ENCODE measurements around the gene MRPL54.
A peak's percentile ranks its signal among the peaks of the same experiment; 100 is the strongest.

MRPL54 gene

DNA sequence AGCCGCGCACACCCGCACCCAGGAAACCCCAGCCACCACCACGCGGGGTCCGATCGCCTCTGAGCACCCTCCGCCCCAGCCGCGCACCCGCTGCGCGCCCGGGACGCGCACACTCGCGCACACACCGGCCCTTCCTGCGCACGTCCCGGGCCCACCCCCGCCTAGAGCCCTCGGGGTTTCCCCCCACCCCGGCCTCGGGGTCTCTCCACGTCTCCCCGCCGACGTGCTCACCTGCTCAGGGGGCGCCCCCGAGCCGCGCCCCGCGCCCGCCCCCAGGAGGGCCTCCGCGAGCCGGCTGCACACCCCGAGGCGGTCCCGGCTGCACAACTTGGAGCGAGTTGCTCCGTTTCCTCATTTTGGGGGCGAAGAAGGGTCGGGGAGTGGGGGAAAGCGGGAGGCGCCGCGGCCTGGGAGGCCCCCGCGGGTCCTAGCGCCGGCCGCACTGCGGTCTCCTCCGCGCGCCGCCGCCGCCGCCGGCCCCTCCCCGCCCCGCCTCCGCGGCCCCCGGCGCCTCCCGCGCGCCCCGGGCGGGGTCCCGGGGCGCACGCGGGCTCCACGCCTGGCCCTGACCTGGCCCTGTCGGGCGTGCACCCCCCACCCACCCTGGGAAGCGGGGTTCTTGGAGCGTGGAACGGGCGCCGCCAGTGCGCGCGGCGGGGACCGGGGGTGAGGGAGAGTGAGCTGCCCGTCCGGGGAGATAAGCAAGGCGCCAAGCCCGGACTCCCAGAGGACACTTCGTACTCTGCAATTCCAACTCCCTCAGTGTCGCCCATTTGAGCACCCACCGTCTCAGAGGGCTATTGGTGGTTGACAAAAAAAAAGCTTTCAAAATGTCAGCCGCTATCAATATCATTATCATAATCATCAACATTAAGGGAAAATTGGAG, 23.7 kb downstream of the MRPL54 start, which contains the start of gene MATK:
Gene MATK, minus strand, starts transcription at position 444 of the 887 bp plus-strand sequence. CDS start 1,246 bp downstream, outside the sequence.
- H2AFZ ChIP-seq (ENCODE audit: low read length) = peak within 1 kb of the TSS; percentile 99
- H3K79me2 ChIP-seq (ENCODE audit: insufficient read depth, low read length) = peaks cover 15% of the 10 kb centered on the region
- no peaks in the 10 kb centered on the region for H3K9me2 ChIP-seq (replicated peaks; ENCODE audit: low read depth, low read length)
- peaks cover 9% of the 10 kb centered on the region for H3K4me1 ChIP-seq (ENCODE audit: insufficient read depth, low read length, poor library complexity, severe bottlenecking)
- H3K36me3 ChIP-seq (ENCODE audit: insufficient read depth, low read length) = peaks cover 5% of the 10 kb centered on the region; the same call in 1 of the 2 replicates
- H4K20me1 ChIP-seq (ENCODE audit: insufficient read depth, low read length, poor library complexity, severe bottlenecking) = no peaks in the 10 kb centered on the region
- H3K4me3 ChIP-seq (ENCODE audit: low read length, poor library complexity, severe bottlenecking) = peak within 1 kb of the TSS; percentile 83
- H3F3A ChIP-seq (ENCODE audit: low read depth) = no peaks in the 10 kb centered on the region
- H3K9ac ChIP-seq (ENCODE audit: low read depth, low read length, poor library complexity, severe bottlenecking) = peak within 1 kb of the TSS; percentile 94
- peaks cover 4% of the 10 kb centered on the region for H3K27me3 ChIP-seq (ENCODE audit: insufficient read depth, low read length, poor library complexity, severe bottlenecking)
- TF ChIP-seq CTCF (conservative IDR thresholded peaks at IDR 0.05; ENCODE audit: low read length) (no peak), EZH2phosphoT487 (IDR thresholded peaks at IDR 0.05; ENCODE audit: borderline replicate concordance) (no peak)
- no peaks in the 10 kb centered on the region; the same call in 1 of the 2 replicates for H3K9me3 ChIP-seq (ENCODE audit: insufficient read depth, low read depth, low read length)
- peak within 1 kb of the TSS; percentile 91 for H3K4me2 ChIP-seq (ENCODE audit: low read depth, low read length, poor library complexity, severe bottlenecking)

GRCh38 chr19:3788996-3789778, 26.7 kb downstream of the MRPL54 start:
- TF ChIP-seq EZH2phosphoT487 (IDR thresholded peaks at IDR 0.05; ENCODE audit: borderline replicate concordance) (no peak), CTCF (conservative IDR thresholded peaks at IDR 0.05; ENCODE audit: low read length) (no peak)
- Histone ChIP-seq H3K36me3 (ENCODE audit: insufficient read depth, low read length) (no peaks in the 10 kb centered on the region), H3K4me2 (ENCODE audit: low read depth, low read length, poor library complexity, severe bottlenecking) (no peak overlapping the region), H3K4me3 (ENCODE audit: low read length, poor library complexity, severe bottlenecking) (no peak overlapping the region), H3F3A (ENCODE audit: low read depth) (no peaks in the 10 kb centered on the region), H4K20me1 (ENCODE audit: insufficient read depth, low read length, poor library complexity, severe bottlenecking) (no peaks in the 10 kb centered on the region), H2AFZ (ENCODE audit: low read length) (no peak overlapping the region), H3K27me3 (ENCODE audit: insufficient read depth, low read length, poor library complexity, severe bottlenecking) (peaks cover 4% of the 10 kb centered on the region), H3K9me3 (ENCODE audit: insufficient read depth, low read depth, low read length) (no peaks in the 10 kb centered on the region), H3K9ac (ENCODE audit: low read depth, low read length, poor library complexity, severe bottlenecking) (no peak overlapping the region), H3K79me2 (ENCODE audit: insufficient read depth, low read length) (peaks cover 15% of the 10 kb centered on the region), H3K9me2 (replicated peaks; ENCODE audit: low read depth, low read length) (no peaks in the 10 kb centered on the region), H3K4me1 (ENCODE audit: insufficient read depth, low read length, poor library complexity, severe bottlenecking) (peaks cover 9% of the 10 kb centered on the region)

DNA sequence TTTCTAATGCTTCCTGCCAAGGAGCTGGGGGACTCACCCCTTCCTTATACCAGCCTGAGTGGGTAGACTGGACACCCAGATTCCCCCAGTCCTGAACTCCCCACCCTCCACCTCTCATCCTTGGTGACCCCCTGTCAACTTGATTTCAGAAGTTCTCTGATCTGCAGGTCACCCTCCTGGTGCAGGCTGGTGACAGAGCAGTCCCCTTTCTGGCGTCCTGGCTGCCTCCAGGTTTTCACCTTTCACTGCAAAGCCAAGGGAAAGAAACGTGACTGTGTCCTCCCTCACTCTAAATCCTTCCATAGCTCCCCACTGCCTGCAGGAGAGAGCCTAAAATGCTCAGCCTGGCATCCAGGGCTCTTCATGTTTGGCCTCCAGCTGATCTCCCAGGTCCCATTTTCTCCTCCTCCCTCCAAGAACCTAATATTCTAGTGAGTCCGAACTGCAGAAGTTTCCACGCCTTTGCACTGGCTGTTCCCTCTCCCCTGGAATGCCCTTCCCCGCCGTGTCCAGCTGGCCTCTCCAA, 27.8 kb downstream of the MRPL54 start:
- TF ChIP-seq CTCF (conservative IDR thresholded peaks at IDR 0.05; ENCODE audit: low read length) = no peak
- TF ChIP-seq EZH2phosphoT487 (IDR thresholded peaks at IDR 0.05; ENCODE audit: borderline replicate concordance) = no peak
- Histone ChIP-seq H3K9me2 (replicated peaks; ENCODE audit: low read depth, low read length) (no peaks in the 10 kb centered on the region), H3K9ac (ENCODE audit: low read depth, low read length, poor library complexity, severe bottlenecking) (no peak overlapping the region)

More for the DNA sequence above, 27.8 kb downstream of the MRPL54 start:
- no peaks in the 10 kb centered on the region for H4K20me1 ChIP-seq (ENCODE audit: insufficient read depth, low read length, poor library complexity, severe bottlenecking)
- H3K9me3 ChIP-seq (ENCODE audit: insufficient read depth, low read depth, low read length) = no peaks in the 10 kb centered on the region
- peaks cover 5% of the 10 kb centered on the region for H3K4me1 ChIP-seq (ENCODE audit: insufficient read depth, low read length, poor library complexity, severe bottlenecking)
- H2AFZ ChIP-seq (ENCODE audit: low read length) = no peak overlapping the region
- no peak overlapping the region for H3K4me2 ChIP-seq (ENCODE audit: low read depth, low read length, poor library complexity, severe bottlenecking)
- H3F3A ChIP-seq (ENCODE audit: low read depth) = no peaks in the 10 kb centered on the region
- peaks cover 8% of the 10 kb centered on the region for H3K79me2 ChIP-seq (ENCODE audit: insufficient read depth, low read length)
- H3K4me3 ChIP-seq (ENCODE audit: low read length, poor library complexity, severe bottlenecking) = no peak overlapping the region
- no peaks in the 10 kb centered on the region for H3K36me3 ChIP-seq (ENCODE audit: insufficient read depth, low read length)
- peaks cover 4% of the 10 kb centered on the region for H3K27me3 ChIP-seq (ENCODE audit: insufficient read depth, low read length, poor library complexity, severe bottlenecking)

Data from Loucy (cell line).